ENCODE measurements around the gene SEC14L2.

SEC14L2 gene

GRCh38 chr22:30393322-30393680, 3.5 kb upstream of the SEC14L2 start:
- H3K27ac ChIP-seq (ENCODE audit: low read depth, low read length): no peak overlapping the region
- no peaks in the 10 kb centered on the region for H3K27me3 ChIP-seq (ENCODE audit: low read length)
- no peak overlapping the region for H3K4me3 ChIP-seq (ENCODE audit: insufficient read depth, low read length, poor library complexity, severe bottlenecking)
- H3K4me2 ChIP-seq (ENCODE audit: low read depth, low read length, poor library complexity, severe bottlenecking): no peak overlapping the region
- H3K9me2 ChIP-seq (replicated peaks; ENCODE audit: insufficient read depth, low read length): no peaks in the 10 kb centered on the region
- H3K79me2 ChIP-seq (ENCODE audit: insufficient read depth, low read length): no peaks in the 10 kb centered on the region
- no peaks in the 10 kb centered on the region for H3K36me3 ChIP-seq (ENCODE audit: low read length)
- no peaks in the 10 kb centered on the region for H4K20me1 ChIP-seq (ENCODE audit: low read depth, low read length)
- H3K9me3 ChIP-seq (ENCODE audit: insufficient read depth, low read length): no peaks in the 10 kb centered on the region
- H2AFZ ChIP-seq (ENCODE audit: low read depth, low read length, severe bottlenecking): peak overlapping the region; percentile 87
- H3F3A ChIP-seq (ENCODE audit: insufficient read depth): no peaks in the 10 kb centered on the region
- TF ChIP-seq EZH2phosphoT487 (conservative IDR thresholded peaks at IDR 0.05; ENCODE audit: low read length) (no peak), CTCF (IDR thresholded peaks at IDR 0.05; ENCODE audit: insufficient read depth, low read length, poor library complexity, severe bottlenecking) (no peak)
- H3K9ac ChIP-seq (ENCODE audit: low read length): peak overlapping the region; percentile 38; the same call in 1 of the 2 replicates

GRCh38 chr22:30393885-30394284, 2.9 kb upstream of the SEC14L2 start:
- no peaks in the 10 kb centered on the region for H3K79me2 ChIP-seq (ENCODE audit: insufficient read depth, low read length)
- H3K4me2 ChIP-seq (ENCODE audit: low read depth, low read length, poor library complexity, severe bottlenecking): no peak overlapping the region
- H3K27ac ChIP-seq (ENCODE audit: low read depth, low read length): no peak overlapping the region
- no peaks in the 10 kb centered on the region for H3K36me3 ChIP-seq (ENCODE audit: low read length)
- no peak overlapping the region for H3K4me3 ChIP-seq (ENCODE audit: insufficient read depth, low read length, poor library complexity, severe bottlenecking)
- H3F3A ChIP-seq (ENCODE audit: insufficient read depth): no peaks in the 10 kb centered on the region
- H2AFZ ChIP-seq (ENCODE audit: low read depth, low read length, severe bottlenecking): no peak overlapping the region
- TF ChIP-seq EZH2phosphoT487 (conservative IDR thresholded peaks at IDR 0.05; ENCODE audit: low read length) (no peak), CTCF (IDR thresholded peaks at IDR 0.05; ENCODE audit: insufficient read depth, low read length, poor library complexity, severe bottlenecking) (no peak)
- H3K9me3 ChIP-seq (ENCODE audit: insufficient read depth, low read length): no peaks in the 10 kb centered on the region
- no peaks in the 10 kb centered on the region for H4K20me1 ChIP-seq (ENCODE audit: low read depth, low read length)
- H3K9me2 ChIP-seq (replicated peaks; ENCODE audit: insufficient read depth, low read length): no peaks in the 10 kb centered on the region
- H3K9ac ChIP-seq (ENCODE audit: low read length): no peak overlapping the region
- no peaks in the 10 kb centered on the region for H3K27me3 ChIP-seq (ENCODE audit: low read length)

GRCh38 chr22:30397656-30398635, 1.1 kb downstream of the SEC14L2 start:
- H3K9me2 ChIP-seq (replicated peaks; ENCODE audit: insufficient read depth, low read length): no peaks in the 10 kb centered on the region

More at GRCh38 chr22:30397656-30398635, 1.1 kb downstream of the SEC14L2 start:
- H2AFZ ChIP-seq (ENCODE audit: low read depth, low read length, severe bottlenecking): no peak overlapping the region
- H3K9ac ChIP-seq (ENCODE audit: low read length): peak overlapping the region; percentile 44
- H3K27ac ChIP-seq (ENCODE audit: low read depth, low read length): no peak overlapping the region
- H3F3A ChIP-seq (ENCODE audit: insufficient read depth): no peaks in the 10 kb centered on the region
- H3K27me3 ChIP-seq (ENCODE audit: low read length): no peaks in the 10 kb centered on the region
- H3K4me3 ChIP-seq (ENCODE audit: insufficient read depth, low read length, poor library complexity, severe bottlenecking): no peak overlapping the region
- no peak for TF ChIP-seq EZH2phosphoT487 (conservative IDR thresholded peaks at IDR 0.05; ENCODE audit: low read length)
- TF ChIP-seq CTCF (IDR thresholded peaks at IDR 0.05; ENCODE audit: insufficient read depth, low read length, poor library complexity, severe bottlenecking): no peak
- H3K36me3 ChIP-seq (ENCODE audit: low read length): no peaks in the 10 kb centered on the region
- no peaks in the 10 kb centered on the region for H3K9me3 ChIP-seq (ENCODE audit: insufficient read depth, low read length)
- no peaks in the 10 kb centered on the region for H4K20me1 ChIP-seq (ENCODE audit: low read depth, low read length)
- peak overlapping the region; percentile 52 for H3K4me2 ChIP-seq (ENCODE audit: low read depth, low read length, poor library complexity, severe bottlenecking)
- H3K79me2 ChIP-seq (ENCODE audit: insufficient read depth, low read length): no peaks in the 10 kb centered on the region
